Measurements from ENCODE around the gene PHGDH. TPM values are rescaled to one million over a fixed set of nuclear protein-coding genes. Genes with fewer than 3 reads are reported as not detected.
A peak's percentile ranks its signal among the peaks of the same experiment; 100 is the strongest.

PHGDH gene
- total and polyA plus RNA-seq, 2 of the 13 experiments (the other 11 are each of a cell fraction or from before 2014, with no cell fraction given) = 95.8 to 133 TPM

DNA sequence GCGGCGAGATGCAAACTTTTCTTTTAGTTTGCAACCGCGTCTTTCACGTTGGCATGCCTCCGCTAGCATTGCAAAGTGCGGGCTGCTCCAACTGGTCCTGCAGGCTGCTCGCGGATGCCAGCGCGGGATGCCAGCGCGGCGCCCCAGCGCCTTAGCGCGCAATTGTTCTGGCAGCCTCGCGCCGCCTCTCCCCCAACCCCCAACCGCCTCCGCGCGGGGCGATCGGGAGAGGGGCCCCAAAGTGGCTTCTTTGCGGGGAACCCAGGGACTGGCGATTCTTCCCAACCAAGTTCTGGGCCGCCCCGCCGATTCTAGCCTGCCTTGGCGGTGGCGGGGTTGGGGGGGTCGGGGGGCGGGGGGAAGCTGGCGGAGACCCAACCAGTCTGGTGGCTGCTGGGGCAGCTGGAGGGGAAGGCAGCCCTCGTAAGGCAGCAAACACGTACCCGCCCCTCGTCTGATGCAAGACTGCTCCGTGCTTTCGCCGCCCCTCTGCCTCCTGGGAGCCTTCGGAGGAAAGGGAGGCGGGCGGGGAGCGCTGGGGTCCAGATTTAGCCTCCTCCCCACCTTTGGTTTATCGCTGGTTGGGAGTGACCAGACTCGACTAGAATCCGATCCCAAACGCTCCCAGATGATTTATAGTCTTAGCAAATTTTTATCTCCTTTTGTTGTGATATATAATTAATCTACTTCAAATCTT is 756 bp downstream of the PHGDH start:
- H3K79me2 ChIP-seq (ENCODE audit: insufficient read depth, low read length) = peaks cover 52% of the 10 kb centered on the region
- no peak overlapping the region for H2AFZ ChIP-seq (ENCODE audit: low read length)
- peak overlapping the region; percentile 84 for H3K9ac ChIP-seq (ENCODE audit: insufficient read depth, low read depth, low read length)
- peak overlapping the region; percentile 67 to 94 (median 90) for H3K4me3 ChIP-seq (replicated peaks in 1 of 3; ENCODE audit: insufficient read depth in 1 of 3, low read depth in 2 of 3, low read length in 3 of 3)
- WGBS (ENCODE audit: low lambda C conversion rate) = 1% methylated on average over 12 of the region's 51 CpGs
- peak; percentile 77 for DNase-seq (ENCODE audit: low spot score)
- ChIA-PET POLR2A (interaction anchor here (0.7 to 6.4 kb wide), 20 partner anchors 7 to 385 kb away, joined by 3 to 88 read pairs (median 4); partner anchors contain the start of genes HMGCS2 and ZNF697), CTCF (ENCODE audit: low intra/inter-chr PET ratio, low total read pairs) (interaction anchor here (1.1 kb wide), 1 partner anchor 12 kb away, joined by 3 read pairs; no protein-coding TSS in a partner anchor)
- intact Hi-C loops (cut with micrococcal nuclease; ENCODE audit: unreplicated experiment) = loop anchor here (5.0 kb wide), 1 partner anchor 80 kb away; no protein-coding TSS in a partner anchor
- H3K9me3 ChIP-seq (ENCODE audit: low read length) = no peaks in the 10 kb centered on the region
- H3K36me3 ChIP-seq (replicated peaks in 1 of 2; ENCODE audit: control insufficient read depth in 1 of 2, insufficient read depth in 2 of 2, low read length in 2 of 2) = no peaks in the 10 kb centered on the region
- in situ Hi-C loops (cut with HindIII; ENCODE audit: extremely low pct_ligation_motif_present, low pct_unique_long_range_greater_than_20kb) = loop anchor here (10.0 kb wide), 1 partner anchor 58 kb away; no protein-coding TSS in a partner anchor
- H3K27me3 ChIP-seq (ENCODE audit: control insufficient read depth in 1 of 2, insufficient read depth in 2 of 2, low read length in 2 of 2) = peaks cover 0 to 5% of the 10 kb centered on the region in 2 experiments; a peak in 2 of 5 replicates
- H4K20me1 ChIP-seq (ENCODE audit: insufficient read depth, low read length) = peaks cover 19% of the 10 kb centered on the region
- H3K27ac ChIP-seq (ENCODE audit: extremely low read length, insufficient read depth, low read length) = peak overlapping the region; percentile 84
- H3K4me1 ChIP-seq (ENCODE audit: insufficient read depth, low read length) = peaks cover 46% of the 10 kb centered on the region
- ATAC-seq = peak; percentile 90
- H3K4me2 ChIP-seq (ENCODE audit: low read depth, low read length) = peak overlapping the region; percentile 86
- FAIRE-seq = peak; percentile 30
- no TSS peak for BruUV-seq (replicated peaks)
- TF ChIP-seq ZNF354B (CRISPR knock-in tag; IDR thresholded peaks at IDR 0.05) (no peak), AKAP8 (CRISPR knock-in tag; IDR thresholded peaks at IDR 0.05) (no peak), ZNF234 (CRISPR knock-in tag; conservative IDR thresholded peaks at IDR 0.05) (no peak; the same call in 1 of the 2 replicates), ERF (CRISPR knock-in tag; IDR thresholded peaks at IDR 0.05) (no peak), KMT2A (CRISPR knock-in tag; IDR thresholded peaks at IDR 0.05) (peak; percentile 28; the same call in 1 of the 2 replicates), RFXANK (CRISPR knock-in tag; IDR thresholded peaks at IDR 0.05) (no peak), ATAD3A (CRISPR knock-in tag; IDR thresholded peaks at IDR 0.05) (no peak), ZNF558 (CRISPR knock-in tag; IDR thresholded peaks at IDR 0.05; ENCODE audit: borderline replicate concordance) (no peak), HNRNPH1 (optimal IDR thresholded peaks at IDR 0.05; ENCODE audit: low read depth, low read length) (peak; percentile 26), RFXAP (CRISPR knock-in tag; IDR thresholded peaks at IDR 0.05; ENCODE audit: borderline replicate concordance) (no peak), ZNF614 (CRISPR knock-in tag; IDR thresholded peaks at IDR 0.05; ENCODE audit: borderline replicate concordance) (no peak), PAX8 (CRISPR knock-in tag; IDR thresholded peaks at IDR 0.05; ENCODE audit: borderline replicate concordance) (no peak), ZNF256 (CRISPR knock-in tag; conservative IDR thresholded peaks at IDR 0.05) (no peak), MXD4 (CRISPR knock-in tag; IDR thresholded peaks at IDR 0.05) (no peak), ZC3H4 (CRISPR knock-in tag; IDR thresholded peaks at IDR 0.05; ENCODE audit: borderline replicate concordance) (no peak), GATAD1 (CRISPR knock-in tag; IDR thresholded peaks at IDR 0.05) (no peak), CENPT (CRISPR knock-in tag; IDR thresholded peaks at IDR 0.05; ENCODE audit: low read depth) (no peak), NR2F6 (IDR thresholded peaks at IDR 0.05) (no peak), NR2F6 (CRISPR knock-in tag; IDR thresholded peaks at IDR 0.05) (no peak)
- TF ChIP-seq, protein P1, sequence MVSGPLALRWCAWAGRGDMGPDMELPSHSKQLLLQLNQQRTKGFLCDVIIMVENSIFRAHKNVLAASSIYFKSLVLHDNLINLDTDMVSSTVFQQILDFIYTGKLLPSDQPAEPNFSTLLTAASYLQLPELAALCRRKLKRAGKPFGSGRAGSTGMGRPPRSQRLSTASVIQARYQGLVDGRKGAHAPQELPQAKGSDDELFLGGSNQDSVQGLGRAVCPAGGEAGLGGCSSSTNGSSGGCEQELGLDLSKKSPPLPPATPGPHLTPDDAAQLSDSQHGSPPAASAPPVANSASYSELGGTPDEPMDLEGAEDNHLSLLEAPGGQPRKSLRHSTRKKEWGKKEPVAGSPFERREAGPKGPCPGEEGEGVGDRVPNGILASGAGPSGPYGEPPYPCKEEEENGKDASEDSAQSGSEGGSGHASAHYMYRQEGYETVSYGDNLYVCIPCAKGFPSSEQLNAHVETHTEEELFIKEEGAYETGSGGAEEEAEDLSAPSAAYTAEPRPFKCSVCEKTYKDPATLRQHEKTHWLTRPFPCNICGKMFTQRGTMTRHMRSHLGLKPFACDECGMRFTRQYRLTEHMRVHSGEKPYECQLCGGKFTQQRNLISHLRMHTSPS (CRISPR knock-in tag; IDR thresholded peaks at IDR 0.05; ENCODE audit: low read depth) = peak; percentile 63; the same call in 1 of the 2 replicates
- TF ChIP-seq, protein P2, sequence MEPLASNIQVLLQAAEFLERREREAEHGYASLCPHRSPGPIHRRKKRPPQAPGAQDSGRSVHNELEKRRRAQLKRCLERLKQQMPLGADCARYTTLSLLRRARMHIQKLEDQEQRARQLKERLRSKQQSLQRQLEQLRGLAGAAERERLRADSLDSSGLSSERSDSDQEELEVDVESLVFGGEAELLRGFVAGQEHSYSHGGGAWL (CRISPR knock-in tag; IDR thresholded peaks at IDR 0.05) = no peak
- TF ChIP-seq, protein P3, sequence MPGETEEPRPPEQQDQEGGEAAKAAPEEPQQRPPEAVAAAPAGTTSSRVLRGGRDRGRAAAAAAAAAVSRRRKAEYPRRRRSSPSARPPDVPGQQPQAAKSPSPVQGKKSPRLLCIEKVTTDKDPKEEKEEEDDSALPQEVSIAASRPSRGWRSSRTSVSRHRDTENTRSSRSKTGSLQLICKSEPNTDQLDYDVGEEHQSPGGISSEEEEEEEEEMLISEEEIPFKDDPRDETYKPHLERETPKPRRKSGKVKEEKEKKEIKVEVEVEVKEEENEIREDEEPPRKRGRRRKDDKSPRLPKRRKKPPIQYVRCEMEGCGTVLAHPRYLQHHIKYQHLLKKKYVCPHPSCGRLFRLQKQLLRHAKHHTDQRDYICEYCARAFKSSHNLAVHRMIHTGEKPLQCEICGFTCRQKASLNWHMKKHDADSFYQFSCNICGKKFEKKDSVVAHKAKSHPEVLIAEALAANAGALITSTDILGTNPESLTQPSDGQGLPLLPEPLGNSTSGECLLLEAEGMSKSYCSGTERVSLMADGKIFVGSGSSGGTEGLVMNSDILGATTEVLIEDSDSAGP (CRISPR knock-in tag; IDR thresholded peaks at IDR 0.05; ENCODE audit: borderline replicate concordance) = no peak
- TF ChIP-seq, protein P4, sequence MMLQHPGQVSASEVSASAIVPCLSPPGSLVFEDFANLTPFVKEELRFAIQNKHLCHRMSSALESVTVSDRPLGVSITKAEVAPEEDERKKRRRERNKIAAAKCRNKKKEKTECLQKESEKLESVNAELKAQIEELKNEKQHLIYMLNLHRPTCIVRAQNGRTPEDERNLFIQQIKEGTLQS (CRISPR knock-in tag; IDR thresholded peaks at IDR 0.05) = peak; percentile 60; the same call in 1 of the 2 replicates

All from HepG2 (cell line).